ENCODE results near the gene COL5A1.

COL5A1 gene

DNA sequence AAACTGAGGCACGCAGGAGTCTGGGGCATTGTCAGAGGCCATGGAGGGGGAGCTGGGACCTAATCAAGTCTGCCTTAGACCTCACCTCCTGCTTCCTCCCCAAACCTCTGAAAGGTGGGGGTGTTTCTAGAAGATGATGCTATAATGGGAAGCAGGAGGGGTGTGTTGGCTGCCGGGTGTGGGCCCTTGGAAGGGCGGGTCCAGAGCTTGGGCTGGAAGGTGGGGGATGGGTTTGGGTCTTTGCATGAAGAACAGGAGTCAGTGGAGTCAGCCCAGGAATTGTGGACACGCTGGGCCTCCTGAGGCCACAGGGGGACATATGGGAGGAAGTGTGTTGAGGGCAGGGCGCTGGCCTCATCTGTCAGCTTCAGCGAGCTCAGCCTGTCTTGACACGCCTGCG, 138.0 kb downstream of the COL5A1 start:
- Histone ChIP-seq H3K9ac (ENCODE audit: low read length) (no peak overlapping the region), H2BK15ac (replicated peaks; ENCODE audit: low read depth) (no peak overlapping the region), H4K8ac (ENCODE audit: low read depth, low read length) (no peak overlapping the region), H3K27me3 (ENCODE audit: insufficient read depth, low read length, poor library complexity) (no peaks in the 10 kb centered on the region), H3K23ac (ENCODE audit: low read length) (no peak overlapping the region), H3K18ac (ENCODE audit: low read length) (no peak overlapping the region), H2AK5ac (ENCODE audit: low read length) (no peak overlapping the region), H3K4me2 (ENCODE audit: low read length) (no peak overlapping the region), H3K27ac (ENCODE audit: low read depth, low read length) (no peak overlapping the region), H4K5ac (ENCODE audit: low read length) (no peak overlapping the region), H3K4me1 (ENCODE audit: control insufficient read depth, low read depth, low read length) (no peaks in the 10 kb centered on the region), H3K4ac (ENCODE audit: low read depth, low read length) (no peak overlapping the region), H2BK120ac (ENCODE audit: low read depth, low read length) (no peak overlapping the region), H3K36me3 (ENCODE audit: control insufficient read depth, insufficient read depth, low read length) (peaks cover 22% of the 10 kb centered on the region), H3K79me1 (ENCODE audit: low read length) (no peaks in the 10 kb centered on the region), H3K4me3 (ENCODE audit: low read length) (no peak overlapping the region), H3K56ac (ENCODE audit: low read length) (no peak overlapping the region), H3K79me2 (ENCODE audit: control insufficient read depth, insufficient read depth, low read length) (no peaks in the 10 kb centered on the region), H2BK5ac (ENCODE audit: low read length) (no peak overlapping the region)
- no peak for DNase-seq
- WGBS (ENCODE audit: extremely low coverage, insufficient coverage, low lambda C conversion rate): no CpG with 5 or more reads among the region's 8 CpGs

DNA sequence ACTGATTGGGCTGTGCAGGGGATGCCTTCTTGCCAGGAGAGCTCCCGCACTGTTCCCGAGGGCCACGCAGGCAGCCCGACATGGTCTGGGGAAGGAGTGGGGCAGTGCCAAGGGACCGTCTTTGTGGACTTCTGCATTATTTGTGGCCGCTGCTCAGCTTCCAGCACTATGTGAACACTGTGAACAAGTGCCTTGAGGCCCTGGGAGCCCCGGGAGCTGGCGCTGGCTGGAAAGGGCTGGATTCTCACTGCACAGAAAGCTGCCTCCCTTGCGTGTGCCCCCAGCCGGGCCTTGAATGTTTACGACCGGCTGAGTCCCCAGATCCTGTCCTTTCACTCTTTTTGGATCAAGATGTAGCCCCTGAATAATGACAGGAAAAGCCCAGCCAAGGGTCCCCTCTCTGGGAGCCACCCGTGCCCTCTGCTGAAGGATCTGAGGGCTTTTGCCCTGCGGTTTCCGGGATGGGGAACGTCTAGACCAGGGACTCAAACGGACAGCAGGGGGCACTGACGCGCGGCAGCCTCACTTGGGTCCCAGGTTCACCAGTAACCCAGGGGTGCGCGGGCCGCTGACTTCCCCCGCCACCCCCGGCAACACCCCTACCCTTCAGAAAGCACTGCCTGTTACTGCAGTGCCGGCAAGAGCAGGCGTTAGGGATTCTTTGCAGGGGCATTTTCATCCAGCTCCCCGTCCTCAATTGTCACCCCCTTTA, 140.1 kb downstream of the COL5A1 start:
- no peaks in the 10 kb centered on the region for H3K27me3 ChIP-seq (ENCODE audit: insufficient read depth, low read length, poor library complexity)
- no CpG with 5 or more reads among the region's 28 CpGs for WGBS (ENCODE audit: extremely low coverage, insufficient coverage, low lambda C conversion rate)
- no peak overlapping the region for H3K4me3 ChIP-seq (ENCODE audit: low read length)
- no peak overlapping the region for H3K9ac ChIP-seq (ENCODE audit: low read length)
- no peak overlapping the region for H2BK5ac ChIP-seq (ENCODE audit: low read length)
- no peak overlapping the region for H4K8ac ChIP-seq (ENCODE audit: low read depth, low read length)
- H2AK5ac ChIP-seq (ENCODE audit: low read length): no peak overlapping the region
- no peak overlapping the region for H3K27ac ChIP-seq (ENCODE audit: low read depth, low read length)
- H4K5ac ChIP-seq (ENCODE audit: low read length): no peak overlapping the region
- no peaks in the 10 kb centered on the region for H3K79me1 ChIP-seq (ENCODE audit: low read length)
- H3K4me1 ChIP-seq (ENCODE audit: control insufficient read depth, low read depth, low read length): no peaks in the 10 kb centered on the region
- no peak overlapping the region for H2BK15ac ChIP-seq (replicated peaks; ENCODE audit: low read depth)
- no peak overlapping the region for H2BK120ac ChIP-seq (ENCODE audit: low read depth, low read length)
- no peak for DNase-seq
- H3K23ac ChIP-seq (ENCODE audit: low read length): no peak overlapping the region
- no peak overlapping the region for H3K4me2 ChIP-seq (ENCODE audit: low read length)
- no peak overlapping the region for H3K56ac ChIP-seq (ENCODE audit: low read length)
- H3K4ac ChIP-seq (ENCODE audit: low read depth, low read length): no peak overlapping the region
- H3K79me2 ChIP-seq (ENCODE audit: control insufficient read depth, insufficient read depth, low read length): no peaks in the 10 kb centered on the region
- H3K18ac ChIP-seq (ENCODE audit: low read length): no peak overlapping the region
- H3K36me3 ChIP-seq (ENCODE audit: control insufficient read depth, insufficient read depth, low read length): peaks cover 20% of the 10 kb centered on the region

DNA sequence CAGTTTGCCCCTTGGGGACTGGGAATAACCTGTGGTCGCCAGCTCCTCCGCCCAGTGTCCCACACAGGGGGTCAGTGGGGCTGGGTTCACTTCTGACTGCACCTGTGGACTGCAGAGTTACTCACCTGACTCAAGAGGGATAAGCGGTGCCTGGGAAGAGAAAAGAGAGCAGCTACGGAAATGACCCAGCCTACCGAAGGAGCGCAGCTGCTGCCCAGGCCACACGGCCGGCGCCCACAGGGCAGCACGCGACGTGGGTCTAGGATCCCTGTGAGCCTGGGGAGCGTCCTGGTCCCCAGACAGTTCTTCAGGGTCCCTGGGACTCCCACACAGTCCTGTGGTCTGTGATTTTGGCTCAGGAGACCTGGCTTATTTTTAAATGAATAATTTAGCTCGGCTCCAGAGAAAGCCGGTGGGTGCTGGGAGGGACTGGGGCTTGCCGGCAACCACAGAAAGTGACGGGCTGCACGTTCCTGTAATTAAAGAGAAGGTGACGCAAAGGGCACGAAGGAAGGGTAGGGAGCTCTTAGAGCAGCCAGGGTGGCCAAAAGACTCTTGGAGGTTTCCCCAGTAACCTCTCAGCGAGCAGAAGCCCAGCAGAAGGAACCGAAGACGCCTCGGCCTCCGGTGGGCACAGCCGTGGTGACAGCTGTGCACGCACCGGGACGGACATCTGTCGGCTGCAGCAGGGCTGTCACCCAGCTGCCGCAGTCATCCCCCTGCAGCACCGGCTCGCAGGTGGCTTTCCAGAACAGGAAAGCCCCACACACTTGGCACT, 141.5 kb downstream of the COL5A1 start:
- no peak overlapping the region for H3K27ac ChIP-seq (ENCODE audit: low read depth, low read length)
- no peak overlapping the region for H3K56ac ChIP-seq (ENCODE audit: low read length)
- no peak overlapping the region for H3K4me3 ChIP-seq (ENCODE audit: low read length)

DNA sequence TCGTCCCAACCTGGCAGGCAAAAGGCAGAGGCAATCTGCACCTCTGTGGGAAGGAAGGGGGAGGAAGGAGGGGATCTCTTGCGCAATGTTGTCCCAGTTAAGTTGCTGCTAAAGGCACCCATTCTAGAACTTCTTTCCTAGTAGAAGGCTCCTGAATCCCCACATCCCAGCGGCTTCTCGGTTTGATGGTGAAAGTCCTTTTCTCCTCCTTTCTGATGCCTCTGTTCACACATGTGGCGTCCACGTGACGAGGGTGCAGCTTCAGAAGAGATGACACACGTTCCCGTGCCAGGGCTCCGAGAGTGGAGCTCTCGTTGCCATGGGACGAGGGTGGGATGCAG, 142.1 kb downstream of the COL5A1 start:
- H3K4me2 ChIP-seq (ENCODE audit: low read length): no peak overlapping the region
- no peaks in the 10 kb centered on the region for H3K79me2 ChIP-seq (ENCODE audit: control insufficient read depth, insufficient read depth, low read length)
- H3K4me3 ChIP-seq (ENCODE audit: low read length): no peak overlapping the region
- H4K5ac ChIP-seq (ENCODE audit: low read length): no peak overlapping the region
- no peak for DNase-seq
- H4K8ac ChIP-seq (ENCODE audit: low read depth, low read length): no peak overlapping the region
- H3K23ac ChIP-seq (ENCODE audit: low read length): no peak overlapping the region
- no peak overlapping the region for H2BK120ac ChIP-seq (ENCODE audit: low read depth, low read length)
- H2AK5ac ChIP-seq (ENCODE audit: low read length): no peak overlapping the region
- no peaks in the 10 kb centered on the region for H3K79me1 ChIP-seq (ENCODE audit: low read length)
- H2BK15ac ChIP-seq (replicated peaks; ENCODE audit: low read depth): no peak overlapping the region
- H3K9ac ChIP-seq (ENCODE audit: low read length): no peak overlapping the region
- H2BK5ac ChIP-seq (ENCODE audit: low read length): no peak overlapping the region
- no CpG with 5 or more reads among the region's 12 CpGs for WGBS (ENCODE audit: extremely low coverage, insufficient coverage, low lambda C conversion rate)
- no peak overlapping the region for H3K4ac ChIP-seq (ENCODE audit: low read depth, low read length)
- peaks cover 20% of the 10 kb centered on the region for H3K36me3 ChIP-seq (ENCODE audit: control insufficient read depth, insufficient read depth, low read length)
- no peaks in the 10 kb centered on the region for H3K4me1 ChIP-seq (ENCODE audit: control insufficient read depth, low read depth, low read length)
- no peak overlapping the region for H3K56ac ChIP-seq (ENCODE audit: low read length)
- H3K27me3 ChIP-seq (ENCODE audit: insufficient read depth, low read length, poor library complexity): no peaks in the 10 kb centered on the region
- no peak overlapping the region for H3K18ac ChIP-seq (ENCODE audit: low read length)
- H3K27ac ChIP-seq (ENCODE audit: low read depth, low read length): no peak overlapping the region

More for the DNA sequence above, 141.5 kb downstream of the COL5A1 start:
- Histone ChIP-seq H3K79me2 (ENCODE audit: control insufficient read depth, insufficient read depth, low read length) (no peaks in the 10 kb centered on the region), H2BK5ac (ENCODE audit: low read length) (no peak overlapping the region), H3K79me1 (ENCODE audit: low read length) (no peaks in the 10 kb centered on the region), H2BK15ac (replicated peaks; ENCODE audit: low read depth) (no peak overlapping the region), H3K18ac (ENCODE audit: low read length) (no peak overlapping the region), H4K5ac (ENCODE audit: low read length) (no peak overlapping the region), H3K4me1 (ENCODE audit: control insufficient read depth, low read depth, low read length) (no peaks in the 10 kb centered on the region), H3K27me3 (ENCODE audit: insufficient read depth, low read length, poor library complexity) (no peaks in the 10 kb centered on the region), H3K23ac (ENCODE audit: low read length) (no peak overlapping the region), H4K8ac (ENCODE audit: low read depth, low read length) (no peak overlapping the region), H3K4me2 (ENCODE audit: low read length) (no peak overlapping the region), H2BK120ac (ENCODE audit: low read depth, low read length) (no peak overlapping the region), H3K9ac (ENCODE audit: low read length) (no peak overlapping the region), H3K4ac (ENCODE audit: low read depth, low read length) (no peak overlapping the region), H3K36me3 (ENCODE audit: control insufficient read depth, insufficient read depth, low read length) (peaks cover 20% of the 10 kb centered on the region), H2AK5ac (ENCODE audit: low read length) (no peak overlapping the region)
- DNase-seq: no peak
- no CpG with 5 or more reads among the region's 33 CpGs for WGBS (ENCODE audit: extremely low coverage, insufficient coverage, low lambda C conversion rate)

DNA sequence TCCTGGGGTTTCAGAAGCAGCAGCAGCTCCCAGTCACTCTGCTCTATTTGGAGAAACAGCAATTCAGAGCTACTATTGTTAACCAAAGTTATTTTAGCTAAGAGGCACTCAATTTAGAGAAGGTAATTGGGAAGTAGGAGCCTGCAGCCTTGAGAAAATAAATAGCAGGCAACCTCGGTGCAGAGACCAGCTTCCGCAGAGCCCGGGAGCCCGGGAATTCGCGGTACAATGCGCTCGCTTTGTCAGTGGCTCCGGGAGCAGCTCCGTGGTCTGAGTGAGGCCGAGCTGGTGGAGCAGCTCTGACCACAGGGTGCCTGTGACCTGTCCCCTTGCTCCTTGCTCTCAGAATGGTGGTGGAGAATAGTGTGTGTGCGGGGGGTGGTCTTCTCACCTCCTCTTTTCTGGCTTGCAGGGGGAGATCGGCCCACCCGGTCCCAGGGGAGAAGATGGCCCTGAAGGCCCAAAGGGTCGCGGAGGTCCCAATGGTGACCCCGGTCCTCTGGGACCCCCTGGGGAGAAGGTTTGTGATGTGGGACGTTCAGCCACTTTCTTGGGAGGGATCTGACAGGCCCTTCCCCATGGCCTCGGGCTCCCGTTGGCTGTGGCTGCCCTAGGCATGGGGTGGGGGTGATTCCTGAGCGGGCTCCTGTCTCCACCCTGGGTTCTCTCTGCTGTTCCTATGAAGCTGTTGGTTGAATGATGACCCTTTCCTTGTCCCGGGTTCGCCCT, 143.1 kb downstream of the COL5A1 start:
- Histone ChIP-seq H3K9ac (ENCODE audit: low read length) (no peak overlapping the region), H3K23ac (ENCODE audit: low read length) (no peak overlapping the region), H4K5ac (ENCODE audit: low read length) (no peak overlapping the region), H2BK5ac (ENCODE audit: low read length) (no peak overlapping the region), H3K18ac (ENCODE audit: low read length) (no peak overlapping the region), H2BK120ac (ENCODE audit: low read depth, low read length) (no peak overlapping the region), H3K56ac (ENCODE audit: low read length) (no peak overlapping the region), H2AK5ac (ENCODE audit: low read length) (no peak overlapping the region), H3K4me1 (ENCODE audit: control insufficient read depth, low read depth, low read length) (no peaks in the 10 kb centered on the region), H3K27me3 (ENCODE audit: insufficient read depth, low read length, poor library complexity) (no peaks in the 10 kb centered on the region), H2BK15ac (replicated peaks; ENCODE audit: low read depth) (no peak overlapping the region), H3K4me3 (ENCODE audit: low read length) (no peak overlapping the region), H3K4me2 (ENCODE audit: low read length) (no peak overlapping the region), H3K36me3 (ENCODE audit: control insufficient read depth, insufficient read depth, low read length) (peaks cover 15% of the 10 kb centered on the region), H3K79me1 (ENCODE audit: low read length) (no peaks in the 10 kb centered on the region), H3K27ac (ENCODE audit: low read depth, low read length) (no peak overlapping the region), H3K79me2 (ENCODE audit: control insufficient read depth, insufficient read depth, low read length) (no peaks in the 10 kb centered on the region), H4K8ac (ENCODE audit: low read depth, low read length) (no peak overlapping the region), H3K4ac (ENCODE audit: low read depth, low read length) (no peak overlapping the region)
- no CpG with 5 or more reads among the region's 23 CpGs for WGBS (ENCODE audit: extremely low coverage, insufficient coverage, low lambda C conversion rate)
- DNase-seq: no peak
